H54 (cell line): ENCODE measurements around the gene ALG1.

ENCODE experiments used
- DNase-seq: peaks from one replicate; pipeline ENCODE4 v3.0.0; 2011; ENCODE audit warnings: low spot score, mixed read lengths; ENCODE audit not compliant: insufficient read length
- FAIRE-seq: peaks from 3 replicates; lab custom pipeline; 2011; peaks lifted over from hg19 to GRCh38; lab: Jason Lieb, UNC
- POLR2A ChIP-seq: IDR thresholded peaks from 2 replicates; pipeline ENCODE4 v1.6.1; 2011; ENCODE audit warnings: low read depth, mild to moderate bottlenecking, low read length

The ALG1 gene, protein sequence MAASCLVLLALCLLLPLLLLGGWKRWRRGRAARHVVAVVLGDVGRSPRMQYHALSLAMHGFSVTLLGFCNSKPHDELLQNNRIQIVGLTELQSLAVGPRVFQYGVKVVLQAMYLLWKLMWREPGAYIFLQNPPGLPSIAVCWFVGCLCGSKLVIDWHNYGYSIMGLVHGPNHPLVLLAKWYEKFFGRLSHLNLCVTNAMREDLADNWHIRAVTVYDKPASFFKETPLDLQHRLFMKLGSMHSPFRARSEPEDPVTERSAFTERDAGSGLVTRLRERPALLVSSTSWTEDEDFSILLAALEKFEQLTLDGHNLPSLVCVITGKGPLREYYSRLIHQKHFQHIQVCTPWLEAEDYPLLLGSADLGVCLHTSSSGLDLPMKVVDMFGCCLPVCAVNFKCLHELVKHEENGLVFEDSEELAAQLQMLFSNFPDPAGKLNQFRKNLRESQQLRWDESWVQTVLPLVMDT

GRCh38 chr16:5071681-5072333, at the start of gene ALG1:
Gene ALG1, plus strand, starts transcription at chr16:5071843. Its CDS starts 7 bp downstream, at chr16:5071850.
- peak; percentile 90 for DNase-seq
- peak; percentile 98 for TF ChIP-seq POLR2A
- FAIRE-seq, result no peak

DNA sequence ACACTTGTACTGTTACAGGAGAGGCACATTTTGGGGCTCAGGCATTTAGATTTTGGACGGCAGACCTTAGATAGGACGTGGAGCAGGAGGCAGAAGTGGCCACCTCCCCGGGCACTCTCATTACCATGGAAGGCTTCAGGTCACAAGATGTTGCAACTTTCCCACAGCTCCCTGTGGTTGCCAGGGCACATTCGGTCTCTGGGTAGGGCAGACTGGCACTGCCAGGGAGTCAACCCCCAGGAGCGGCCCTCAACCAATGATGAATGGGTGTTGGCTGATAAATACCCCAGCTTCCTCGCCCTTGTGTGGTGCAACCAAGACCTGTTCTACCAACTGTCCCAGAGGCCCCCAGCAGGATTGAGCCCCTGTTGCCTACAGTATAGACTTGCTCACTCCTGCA, 49.1 kb upstream of the ALG1 start:
- no peak for TF ChIP-seq POLR2A
- FAIRE-seq, result no peak
- DNase-seq, result no peak

DNA sequence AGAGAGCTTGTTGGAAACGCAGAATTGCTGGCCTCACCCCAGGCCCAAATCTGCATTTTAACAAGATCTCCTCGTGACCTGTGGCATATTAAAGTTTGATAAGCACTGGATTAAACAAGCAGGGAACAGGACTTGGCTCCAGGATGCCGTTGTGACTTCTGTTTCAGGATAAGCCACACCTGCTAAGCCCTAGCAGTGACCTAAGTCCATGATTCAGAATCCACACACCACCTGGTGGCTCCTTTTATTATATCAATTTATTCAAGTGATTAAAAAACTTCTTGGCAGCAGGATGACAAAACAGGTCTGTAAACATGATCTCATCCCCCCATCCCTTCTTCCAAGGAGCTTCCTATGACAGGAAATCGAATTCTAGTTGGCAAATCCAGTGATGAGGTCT, 47.0 kb upstream of the ALG1 start:
- peak; percentile 74 for DNase-seq
- FAIRE-seq, result no peak

DNA sequence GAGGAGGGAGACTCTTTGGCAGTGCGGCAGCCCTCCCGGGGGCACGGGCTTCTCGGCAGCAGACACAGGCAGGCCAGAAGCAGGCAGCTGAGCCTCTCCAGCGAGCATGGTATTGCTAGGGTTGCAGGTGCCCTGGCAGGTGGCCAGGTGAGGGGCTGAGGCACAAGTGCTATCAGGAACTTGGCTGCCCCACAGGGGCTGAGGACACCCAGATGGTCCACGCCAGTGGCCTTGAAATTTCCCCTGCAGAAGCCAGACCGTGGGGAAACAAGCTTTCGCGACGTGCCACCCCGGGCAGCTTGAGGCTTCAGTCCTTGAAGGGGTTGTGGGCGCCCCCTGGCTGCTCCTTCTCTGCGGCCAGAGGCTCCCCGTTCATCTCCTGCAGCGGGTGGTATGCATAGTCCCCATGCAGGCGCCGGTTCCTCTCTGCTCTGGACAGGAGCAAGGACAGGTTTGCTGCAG, 46.4 kb upstream of the ALG1 start:
- TF ChIP-seq POLR2A, result no peak
- FAIRE-seq (no peak), DNase-seq (no peak)

More for the DNA sequence above, 47.0 kb upstream of the ALG1 start:
- no peak for TF ChIP-seq POLR2A

GRCh38 chr16:5026664-5027063, 45.0 kb upstream of the ALG1 start:
- TF ChIP-seq POLR2A, result no peak
- FAIRE-seq (no peak), DNase-seq (no peak)

DNA sequence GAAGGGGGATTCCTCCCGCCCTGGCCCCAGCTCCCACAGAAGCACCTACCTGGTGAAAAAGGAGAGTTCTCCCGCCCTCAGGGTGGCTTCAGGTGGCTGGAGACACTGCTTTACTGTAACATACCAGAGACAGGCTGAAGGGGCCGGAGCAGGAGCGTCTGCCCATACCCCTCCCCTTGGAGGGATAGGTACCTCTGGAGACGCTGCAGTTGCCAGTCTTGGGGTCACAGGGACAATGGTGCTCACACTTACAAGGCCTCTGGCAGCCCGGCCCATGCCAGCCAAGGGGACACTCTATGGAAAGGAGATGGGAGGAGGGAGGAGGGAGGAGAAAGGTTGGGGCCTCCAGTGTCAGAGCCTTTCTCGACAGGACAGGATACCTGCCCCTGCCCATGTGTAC, 44.6 kb upstream of the ALG1 start:
- no peak for TF ChIP-seq POLR2A
- FAIRE-seq, result no peak
- no peak for DNase-seq

- DNase-seq (no peak), FAIRE-seq (no peak)
- no peak for TF ChIP-seq POLR2A
These were observed 43.9 kb upstream of the ALG1 start for GRCh38 chr16:5027575-5028235.

GRCh38 chr16:5028950-5029475, 42.6 kb upstream of the ALG1 start:
- no peak for FAIRE-seq
- no peak for TF ChIP-seq POLR2A
- no peak for DNase-seq

DNA sequence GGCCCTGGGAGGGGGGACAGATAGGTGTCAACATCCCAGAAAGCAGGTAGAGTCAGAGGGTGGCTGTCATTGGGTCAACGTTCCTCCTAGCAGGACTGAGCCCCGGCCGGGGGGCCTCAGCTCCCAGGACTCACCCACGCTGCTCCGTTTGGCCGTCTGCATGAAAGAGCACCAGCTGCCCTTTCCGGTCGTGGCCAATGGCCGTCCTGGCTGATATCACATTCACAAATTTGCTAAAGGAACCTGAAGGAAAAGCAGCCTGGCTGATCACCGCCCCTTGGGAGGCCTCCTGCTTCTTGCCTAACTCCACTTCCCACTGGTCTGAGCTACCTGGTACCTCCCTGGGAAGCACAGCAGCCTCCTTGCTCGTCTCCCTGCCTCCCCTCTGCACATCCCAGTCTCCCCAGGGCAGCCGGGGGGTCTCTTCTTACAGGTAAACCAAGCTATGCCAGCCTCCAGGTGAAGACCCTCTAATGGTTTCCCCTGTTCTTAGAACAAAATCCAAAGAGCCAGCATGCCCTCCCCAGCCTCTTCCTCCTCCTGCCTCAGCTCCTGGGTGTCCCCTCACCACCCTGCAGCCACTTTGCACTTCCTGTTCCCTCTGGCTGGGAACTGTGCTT, 41.3 kb upstream of the ALG1 start:
- FAIRE-seq (no peak), DNase-seq (no peak)
- no peak for TF ChIP-seq POLR2A

GRCh38 chr16:5031601-5032000, 40.0 kb upstream of the ALG1 start:
- FAIRE-seq, result no peak
- DNase-seq, result no peak
- no peak for TF ChIP-seq POLR2A

DNA sequence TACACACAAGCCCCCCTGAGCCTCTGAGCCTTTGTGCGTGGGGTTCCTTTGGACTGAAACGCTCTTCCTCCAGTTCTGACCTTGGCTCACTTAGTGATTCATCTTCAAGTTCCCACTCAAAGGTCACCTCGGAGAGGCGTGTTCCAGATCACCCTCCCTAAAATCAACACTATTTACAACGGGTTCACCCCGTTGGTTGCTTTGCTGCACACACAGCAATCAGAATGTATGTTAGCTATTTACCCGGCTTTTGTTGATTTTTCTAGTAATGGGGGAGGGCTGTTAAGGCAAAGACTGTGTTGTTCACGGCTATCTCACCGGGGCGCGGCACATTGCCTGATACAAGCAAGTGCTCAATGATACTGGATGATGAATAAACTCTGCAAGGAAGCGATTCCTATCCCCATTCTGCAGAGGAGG, 38.9 kb upstream of the ALG1 start:
- no peak for TF ChIP-seq POLR2A
- FAIRE-seq, result no peak
- DNase-seq, result no peak

GRCh38 chr16:5033256-5034166, 38.1 kb upstream of the ALG1 start, which contains the start of gene NAGPA:
Gene NAGPA, minus strand, starts transcription at chr16:5033935. Its CDS starts 21 bp downstream, at chr16:5033914.
- DNase-seq (peak; percentile 81), FAIRE-seq (no peak)
- no peak for TF ChIP-seq POLR2A
